ENCODE data around the gene ANKRD12.

The ANKRD12 gene

GRCh38 chr18:9188359-9189231, 52.0 kb downstream of the ANKRD12 start:
- no peak for DNase-seq

GRCh38 chr18:9189491-9189890, 52.9 kb downstream of the ANKRD12 start:
- DNase-seq, result no peak

- DNase-seq, result no peak
Observed at GRCh38 chr18:9191658-9192256, 55.2 kb downstream of the ANKRD12 start.

- DNase-seq, result no peak
Observed at GRCh38 chr18:9193031-9193430, 56.5 kb downstream of the ANKRD12 start.

- no peak for DNase-seq
Observed at GRCh38 chr18:9196568-9196967, 60.0 kb downstream of the ANKRD12 start.

- no peak for DNase-seq
Observed at GRCh38 chr18:9199681-9200080, 63.1 kb downstream of the ANKRD12 start.

GRCh38 chr18:9201224-9201623, 64.6 kb downstream of the ANKRD12 start:
- no peak for DNase-seq

GRCh38 chr18:9204659-9205058, 68.1 kb downstream of the ANKRD12 start:
- no peak for DNase-seq

GRCh38 chr18:9206421-9206820, 69.8 kb downstream of the ANKRD12 start:
- no peak for DNase-seq

- DNase-seq, result peak; percentile 36
Observed at GRCh38 chr18:9209279-9209678, 72.7 kb downstream of the ANKRD12 start.

- DNase-seq, result peak; percentile 72
Observed at GRCh38 chr18:9210966-9211365, 74.4 kb downstream of the ANKRD12 start.

GRCh38 chr18:9211955-9212354, 75.4 kb downstream of the ANKRD12 start:
- no peak for DNase-seq

- no peak for DNase-seq
Observed at GRCh38 chr18:9215221-9215933, 78.8 kb downstream of the ANKRD12 start.

- DNase-seq, result no peak
Observed at GRCh38 chr18:9216459-9216858, 79.9 kb downstream of the ANKRD12 start.

GRCh38 chr18:9217743-9218451, 81.3 kb downstream of the ANKRD12 start:
- DNase-seq, result no peak

- no peak for DNase-seq
Observed at GRCh38 chr18:9221040-9221439, 84.5 kb downstream of the ANKRD12 start.

- no peak for DNase-seq
Observed at GRCh38 chr18:9221661-9222060, 85.1 kb downstream of the ANKRD12 start.

GRCh38 chr18:9223356-9223755, 86.8 kb downstream of the ANKRD12 start:
- DNase-seq, result no peak

GRCh38 chr18:9226463-9226862, 89.9 kb downstream of the ANKRD12 start:
- DNase-seq, result no peak

GRCh38 chr18:9231852-9232486, 95.4 kb downstream of the ANKRD12 start:
- no peak for DNase-seq

GRCh38 chr18:9232977-9233376, 96.4 kb downstream of the ANKRD12 start:
- DNase-seq, result no peak

- DNase-seq, result no peak
Observed at GRCh38 chr18:9233771-9234440, 97.3 kb downstream of the ANKRD12 start.

Data from MV-4-11 (cell line).